T-helper 2 cell treated with Interferon-gamma antibody and Interleukin-4, amounts not matched to agents 5 μg/mL and 100 μg/mL, for 36 hours (primary cell): Measurements from ENCODE around the gene DLG4.
"Not testable (repeated sequence)": the region's sequence is repeated elsewhere in the genome, so short reads cannot be mapped to it uniquely, and the experiment has no call there.

Experiments used
- DNase-seq: peaks from one replicate; pipeline ENCODE4 v3.0.0; 2021; ENCODE audit warnings: low spot score
- H3K27ac Mint-ChIP-seq: one replicate; pipeline ENCODE4 v1.8.0; 2021; ENCODE audit warnings: mild to moderate bottlenecking, mixed read lengths
- H3K27me3 Mint-ChIP-seq: one replicate; pipeline ENCODE4 v1.8.0; 2021; ENCODE audit warnings: low read depth, mixed read lengths
- H3K36me3 Mint-ChIP-seq: one replicate; pipeline ENCODE4 v1.8.0; 2021; ENCODE audit warnings: low read depth, mixed read lengths
- H3K4me1 Mint-ChIP-seq: one replicate; pipeline ENCODE4 v1.8.0; 2021; ENCODE audit warnings: low read depth, mixed read lengths
- H3K4me3 Mint-ChIP-seq: one replicate; pipeline ENCODE4 v1.8.0; 2022; ENCODE audit warnings: mild to moderate bottlenecking, moderate library complexity, mixed read lengths
- H3K9me3 Mint-ChIP-seq: one replicate; pipeline ENCODE4 v1.8.0; 2021; ENCODE audit warnings: mixed read lengths

DLG4 gene

GRCh38 chr17:7253082-7253481, 33.4 kb upstream of the DLG4 start:
- no peak for DNase-seq
- Mint-ChIP-seq H3K4me1 (peaks cover 28% of the 10 kb centered on the region), H3K27ac (peak overlapping the region; percentile 100), H3K36me3 (peaks cover 40% of the 10 kb centered on the region), H3K9me3 (no peaks in the 10 kb centered on the region), H3K27me3 (no peaks in the 10 kb centered on the region), H3K4me3 (peak overlapping the region; percentile 99)

DNA sequence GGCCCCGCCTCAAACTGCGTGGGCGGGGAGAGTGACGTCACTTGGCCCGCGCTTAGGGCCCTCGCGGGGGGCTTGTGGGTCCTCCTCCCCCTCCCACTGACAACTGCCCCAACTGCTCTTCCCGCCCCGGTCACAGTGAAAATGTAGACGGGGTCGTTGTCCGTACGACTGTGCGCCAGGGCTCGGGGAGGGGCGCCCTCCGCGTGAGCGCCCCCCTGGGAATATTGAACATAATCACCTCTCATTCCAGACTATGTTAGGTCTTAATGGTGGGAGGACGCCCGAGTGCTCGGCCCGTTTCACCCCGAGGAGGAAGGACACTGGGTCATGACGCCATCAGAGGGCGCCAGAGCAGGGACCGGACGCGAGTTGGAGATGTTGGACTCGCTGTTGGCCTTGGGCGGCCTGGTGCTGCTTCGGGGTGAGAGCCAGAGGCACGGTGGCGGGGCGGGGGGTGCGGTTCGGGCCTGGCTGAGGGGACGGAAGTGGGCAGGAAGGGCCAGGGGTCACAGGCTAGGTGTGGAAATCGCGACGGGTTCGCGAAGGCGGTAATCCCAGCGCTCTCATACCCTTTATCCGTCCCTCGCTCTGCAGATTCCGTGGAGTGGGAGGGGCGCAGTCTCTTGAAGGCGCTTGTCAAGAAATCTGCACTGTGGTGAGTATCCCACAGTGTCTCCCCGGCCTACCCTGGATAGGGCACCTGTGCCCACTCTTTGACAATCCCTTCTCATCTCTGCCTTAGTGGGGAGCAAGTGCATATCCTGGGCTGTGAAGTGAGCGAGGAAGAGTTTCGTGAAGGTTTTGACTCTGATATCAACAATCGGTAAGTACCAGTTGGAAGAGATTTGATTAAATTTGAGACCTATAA, 32.8 kb upstream of the DLG4 start, which contains the start of gene ELP5:
Gene ELP5 (plus strand): TSS at position 40 of the 868 bp plus-strand sequence. CDS start 336 bp downstream, at position 376.
- Mint-ChIP-seq H3K27ac (peak within 1 kb of the TSS; percentile 100), H3K4me3 (peak within 1 kb of the TSS; percentile 99), H3K27me3 (no peaks in the 10 kb centered on the region), H3K9me3 (no peaks in the 10 kb centered on the region), H3K36me3 (peaks cover 40% of the 10 kb centered on the region), H3K4me1 (peaks cover 30% of the 10 kb centered on the region)
- peak; percentile 91 for DNase-seq

GRCh38 chr17:7251661-7252175, 32.1 kb upstream of the DLG4 start, which contains the start of gene CTDNEP1:
Gene CTDNEP1 (minus strand): TSS chr17:7251734. CDS start chr17:7251296, 438 bp downstream.
- no peaks in the 10 kb centered on the region for H3K27me3 Mint-ChIP-seq
- peaks cover 30% of the 10 kb centered on the region for H3K4me1 Mint-ChIP-seq
- H3K9me3 Mint-ChIP-seq = no peaks in the 10 kb centered on the region
- H3K36me3 Mint-ChIP-seq = peaks cover 39% of the 10 kb centered on the region
- peak within 1 kb of the TSS; percentile 99 for H3K4me3 Mint-ChIP-seq
- peak within 1 kb of the TSS; percentile 100 for H3K27ac Mint-ChIP-seq
- DNase-seq = peak; percentile 99

GRCh38 chr17:7250695-7251627, 31.3 kb upstream of the DLG4 start:
- H3K36me3 Mint-ChIP-seq = peaks cover 40% of the 10 kb centered on the region
- H3K27ac Mint-ChIP-seq = peak overlapping the region; percentile 100
- H3K4me3 Mint-ChIP-seq = peak overlapping the region; percentile 99
- H3K27me3 Mint-ChIP-seq = no peaks in the 10 kb centered on the region
- H3K9me3 Mint-ChIP-seq = no peaks in the 10 kb centered on the region
- no peak for DNase-seq
- H3K4me1 Mint-ChIP-seq = peaks cover 30% of the 10 kb centered on the region

GRCh38 chr17:7249830-7250229, 30.2 kb upstream of the DLG4 start:
- Mint-ChIP-seq H3K4me3 (peak overlapping the region; percentile 96), H3K4me1 (peaks cover 30% of the 10 kb centered on the region), H3K27ac (peak overlapping the region; percentile 92), H3K9me3 (no peaks in the 10 kb centered on the region), H3K27me3 (no peaks in the 10 kb centered on the region), H3K36me3 (peaks cover 41% of the 10 kb centered on the region)
- DNase-seq = no peak

GRCh38 chr17:7249214-7249613, 29.6 kb upstream of the DLG4 start:
- Mint-ChIP-seq H3K4me3 (peak overlapping the region; percentile 96), H3K27me3 (no peaks in the 10 kb centered on the region), H3K27ac (peak overlapping the region; percentile 21), H3K36me3 (peaks cover 42% of the 10 kb centered on the region), H3K4me1 (peaks cover 28% of the 10 kb centered on the region), H3K9me3 (no peaks in the 10 kb centered on the region)
- no peak for DNase-seq

DNA sequence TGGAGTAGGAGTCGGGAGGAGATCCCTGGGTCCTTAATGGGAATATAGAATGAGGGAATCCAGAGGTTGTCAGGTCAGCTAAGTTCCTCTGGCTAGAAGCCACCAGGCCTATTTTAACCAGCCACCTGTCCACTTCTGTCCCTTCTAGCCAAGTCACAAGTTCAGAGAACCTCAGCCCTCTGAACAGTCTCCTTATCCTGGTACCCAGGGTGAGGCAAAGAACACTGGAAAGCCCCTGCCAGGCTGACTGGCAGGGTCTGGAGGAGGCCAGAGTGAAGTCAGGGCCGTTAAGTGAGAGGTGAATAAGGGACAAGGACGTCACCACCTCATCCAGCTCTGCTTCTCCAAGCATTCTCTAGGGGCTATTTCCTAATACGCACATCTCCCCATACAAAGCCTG, 29.2 kb upstream of the DLG4 start:
- no peaks in the 10 kb centered on the region for H3K27me3 Mint-ChIP-seq
- peak overlapping the region; percentile 96 for H3K4me3 Mint-ChIP-seq
- DNase-seq = no peak
- H3K36me3 Mint-ChIP-seq = peaks cover 42% of the 10 kb centered on the region
- no peaks in the 10 kb centered on the region for H3K9me3 Mint-ChIP-seq
- H3K27ac Mint-ChIP-seq = no peak overlapping the region
- peaks cover 26% of the 10 kb centered on the region for H3K4me1 Mint-ChIP-seq

- no peak overlapping the region for H3K4me3 Mint-ChIP-seq
- H3K27me3 Mint-ChIP-seq = no peaks in the 10 kb centered on the region
- H3K27ac Mint-ChIP-seq = peak overlapping the region; percentile 11
- peaks cover 42% of the 10 kb centered on the region for H3K36me3 Mint-ChIP-seq
- no peak for DNase-seq
- H3K4me1 Mint-ChIP-seq = peaks cover 29% of the 10 kb centered on the region
- H3K9me3 Mint-ChIP-seq = no peaks in the 10 kb centered on the region
Measured at GRCh38 chr17:7246779-7247178, 27.1 kb upstream of the DLG4 start.

- Mint-ChIP-seq H3K36me3 (peaks cover 54% of the 10 kb centered on the region), H3K4me1 (peaks cover 36% of the 10 kb centered on the region), H3K4me3 (peak overlapping the region; percentile 95)
- not testable (repeated sequence) for H3K27ac Mint-ChIP-seq, H3K9me3 Mint-ChIP-seq, H3K27me3 Mint-ChIP-seq, DNase-seq
Measured at GRCh38 chr17:7243838-7244237, 24.2 kb upstream of the DLG4 start.

GRCh38 chr17:7243453-7243729, 23.8 kb upstream of the DLG4 start:
- DNase-seq = no peak
- Mint-ChIP-seq H3K36me3 (peaks cover 51% of the 10 kb centered on the region), H3K27ac (peak overlapping the region; percentile 84), H3K9me3 (no peaks in the 10 kb centered on the region), H3K4me1 (peaks cover 31% of the 10 kb centered on the region), H3K27me3 (no peaks in the 10 kb centered on the region), H3K4me3 (peak overlapping the region; percentile 95)

DNA sequence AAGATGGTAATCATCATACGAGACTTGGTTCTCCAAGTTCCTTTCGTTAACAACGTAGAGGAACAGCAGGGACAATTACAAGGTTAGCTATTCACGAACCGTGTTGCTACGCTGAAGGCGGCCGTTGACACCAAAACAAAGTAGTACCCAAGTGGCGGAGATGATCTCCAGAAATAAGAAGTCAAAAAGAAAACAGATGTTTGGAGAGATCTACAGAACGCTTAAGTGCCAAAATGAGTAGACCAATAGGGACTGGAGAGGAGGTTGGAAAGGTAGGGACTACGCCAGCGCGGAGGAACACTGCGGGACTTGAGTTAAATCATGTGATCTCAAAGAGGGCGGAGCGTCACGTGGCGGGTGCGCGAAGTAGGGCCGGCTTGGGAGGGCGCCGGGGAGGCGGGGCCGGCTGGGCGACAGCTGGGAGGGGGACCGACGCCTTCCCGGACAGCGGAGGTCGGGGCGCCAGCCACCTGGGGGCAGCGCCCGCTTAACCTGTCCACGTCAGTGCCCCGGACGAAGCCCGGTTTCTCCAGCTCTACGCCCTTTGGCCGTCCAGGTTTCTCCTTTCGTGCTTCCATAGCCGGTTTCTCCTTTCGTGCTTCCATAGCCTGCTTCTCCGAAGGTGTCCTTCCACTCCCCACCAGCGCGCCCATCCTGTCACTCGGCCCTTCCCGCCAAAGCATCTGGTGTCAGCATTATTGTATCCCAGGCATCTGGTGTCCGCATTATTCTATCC, 23.2 kb upstream of the DLG4 start:
- H3K27me3 Mint-ChIP-seq = no peaks in the 10 kb centered on the region
- H3K4me3 Mint-ChIP-seq = peak overlapping the region; percentile 95
- H3K4me1 Mint-ChIP-seq = peaks cover 31% of the 10 kb centered on the region
- peak overlapping the region; percentile 95 for H3K27ac Mint-ChIP-seq
- peak; percentile 90 for DNase-seq
- peaks cover 51% of the 10 kb centered on the region for H3K36me3 Mint-ChIP-seq
- H3K9me3 Mint-ChIP-seq = no peaks in the 10 kb centered on the region

DNA sequence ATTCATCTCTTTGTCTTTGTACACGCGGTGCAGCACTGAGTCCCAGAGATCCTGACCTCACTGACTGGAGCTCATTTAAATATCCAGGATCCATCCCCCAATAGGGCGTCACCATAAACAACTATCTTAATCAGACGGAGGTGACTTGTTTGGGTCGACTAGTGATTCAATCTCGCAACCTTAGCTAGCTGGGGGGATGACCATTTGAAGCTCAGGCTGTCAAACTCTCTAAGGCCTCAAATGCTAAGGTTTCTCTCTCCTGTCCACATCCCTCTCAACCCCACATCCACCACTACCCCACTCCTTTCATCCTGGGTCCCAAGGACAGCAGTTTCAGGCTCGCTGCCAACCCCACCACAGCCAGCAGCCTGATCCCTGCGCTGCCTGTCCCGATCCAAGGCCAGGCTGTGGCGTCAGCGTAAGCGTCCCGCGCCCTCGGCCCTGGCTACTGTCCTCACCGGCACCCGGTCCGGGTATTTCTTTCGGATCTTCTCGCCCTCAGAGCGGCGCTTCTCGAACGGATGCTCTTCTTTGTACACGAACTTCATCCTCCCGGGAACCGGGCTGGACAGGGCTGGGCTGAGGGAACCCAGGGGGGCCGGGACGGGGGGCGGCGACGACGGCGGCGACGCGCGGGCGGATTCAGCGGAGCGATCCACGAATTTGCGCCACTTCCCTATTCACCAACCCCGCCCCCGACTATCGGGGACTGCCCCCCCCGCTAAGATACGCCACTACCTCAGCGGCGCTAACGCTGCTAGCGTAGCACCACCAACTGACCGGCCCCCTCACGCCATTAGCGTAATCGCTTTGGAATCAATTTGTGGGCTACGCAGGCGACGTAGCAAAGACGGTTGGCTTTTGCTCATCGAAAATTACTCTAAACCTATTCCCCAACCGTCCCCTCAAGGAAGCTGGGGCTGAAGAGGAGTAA, 22.4 kb upstream of the DLG4 start, which contains the start of gene GABARAP:
Gene GABARAP (minus strand): TSS at position 667 of the 934 bp plus-strand sequence. CDS start 119 bp downstream, at position 548.
- H3K27ac Mint-ChIP-seq = peak within 1 kb of the TSS; percentile 95

More for the DNA sequence above, 22.4 kb upstream of the DLG4 start, which contains the start of gene GABARAP:
- DNase-seq = peak; percentile 86
- Mint-ChIP-seq H3K27me3 (no peaks in the 10 kb centered on the region), H3K4me1 (peaks cover 34% of the 10 kb centered on the region), H3K4me3 (peak within 1 kb of the TSS; percentile 95), H3K9me3 (no peaks in the 10 kb centered on the region), H3K36me3 (peaks cover 57% of the 10 kb centered on the region)
